ENCODE measurements around the gene ZC3H12C.

ZC3H12C gene

DNA sequence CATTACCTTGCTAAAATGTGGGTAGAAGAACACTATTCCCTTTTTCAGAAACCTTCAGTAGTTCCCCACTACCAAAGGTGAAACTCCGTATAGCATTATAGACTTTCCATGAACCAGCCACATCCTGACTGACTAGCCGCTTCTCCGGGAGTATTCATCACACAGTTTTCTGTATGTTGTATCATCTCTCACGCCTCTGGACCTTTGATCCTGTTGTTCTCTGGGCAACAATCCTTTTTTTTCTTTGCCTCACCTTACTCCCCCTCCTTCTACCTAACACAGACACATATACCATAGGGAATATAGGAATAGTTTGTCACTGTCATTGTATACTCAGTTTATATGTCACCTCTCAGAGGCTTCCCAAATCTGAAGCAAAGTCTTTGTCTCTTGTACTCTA is 20.8 kb downstream of the ZC3H12C start:
- CTCF ChIA-PET, result interaction anchor here (1.2 kb wide), 1 partner anchor 37 kb away, joined by 3 read pairs; no protein-coding TSS in a partner anchor
- POLR2A ChIA-PET, result interaction anchor here (0.5 kb wide), 1 partner anchor 10 kb away, joined by 3 read pairs; no protein-coding TSS in a partner anchor
- TF ChIP-seq, protein P1, sequence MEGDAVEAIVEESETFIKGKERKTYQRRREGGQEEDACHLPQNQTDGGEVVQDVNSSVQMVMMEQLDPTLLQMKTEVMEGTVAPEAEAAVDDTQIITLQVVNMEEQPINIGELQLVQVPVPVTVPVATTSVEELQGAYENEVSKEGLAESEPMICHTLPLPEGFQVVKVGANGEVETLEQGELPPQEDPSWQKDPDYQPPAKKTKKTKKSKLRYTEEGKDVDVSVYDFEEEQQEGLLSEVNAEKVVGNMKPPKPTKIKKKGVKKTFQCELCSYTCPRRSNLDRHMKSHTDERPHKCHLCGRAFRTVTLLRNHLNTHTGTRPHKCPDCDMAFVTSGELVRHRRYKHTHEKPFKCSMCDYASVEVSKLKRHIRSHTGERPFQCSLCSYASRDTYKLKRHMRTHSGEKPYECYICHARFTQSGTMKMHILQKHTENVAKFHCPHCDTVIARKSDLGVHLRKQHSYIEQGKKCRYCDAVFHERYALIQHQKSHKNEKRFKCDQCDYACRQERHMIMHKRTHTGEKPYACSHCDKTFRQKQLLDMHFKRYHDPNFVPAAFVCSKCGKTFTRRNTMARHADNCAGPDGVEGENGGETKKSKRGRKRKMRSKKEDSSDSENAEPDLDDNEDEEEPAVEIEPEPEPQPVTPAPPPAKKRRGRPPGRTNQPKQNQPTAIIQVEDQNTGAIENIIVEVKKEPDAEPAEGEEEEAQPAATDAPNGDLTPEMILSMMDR (IDR thresholded peaks at IDR 0.05; ENCODE audit: control extremely low read depth, extremely low read depth, low read depth, missing control alignments), result no peak
- DNase-seq (ENCODE audit: extremely low spot score), result no peak

DNA sequence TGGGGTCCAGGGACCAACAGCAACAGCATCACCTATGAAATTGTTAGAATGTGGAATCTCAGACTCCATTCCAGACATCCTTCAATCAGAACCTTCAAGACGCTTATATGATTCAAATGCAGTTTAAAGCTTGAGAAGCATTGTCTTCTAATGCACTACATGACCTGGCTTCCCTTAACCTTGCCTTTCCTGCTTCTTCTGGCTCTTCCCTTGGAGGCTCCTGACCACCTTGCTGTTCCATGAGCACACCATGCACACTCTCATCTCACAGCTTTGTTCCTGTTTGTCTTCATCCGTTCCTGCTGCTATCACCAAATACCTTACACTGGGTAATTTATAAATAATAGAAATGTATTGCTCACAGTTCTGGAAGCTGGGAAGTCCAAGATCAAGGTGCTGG is 26.1 kb downstream of the ZC3H12C start:
- ChIA-PET POLR2A (no interaction called here), CTCF (no interaction called here)
- DNase-seq (ENCODE audit: extremely low spot score), result no peak
- TF ChIP-seq, protein P1 (IDR thresholded peaks at IDR 0.05; ENCODE audit: control extremely low read depth, extremely low read depth, low read depth, missing control alignments), result no peak

DNA sequence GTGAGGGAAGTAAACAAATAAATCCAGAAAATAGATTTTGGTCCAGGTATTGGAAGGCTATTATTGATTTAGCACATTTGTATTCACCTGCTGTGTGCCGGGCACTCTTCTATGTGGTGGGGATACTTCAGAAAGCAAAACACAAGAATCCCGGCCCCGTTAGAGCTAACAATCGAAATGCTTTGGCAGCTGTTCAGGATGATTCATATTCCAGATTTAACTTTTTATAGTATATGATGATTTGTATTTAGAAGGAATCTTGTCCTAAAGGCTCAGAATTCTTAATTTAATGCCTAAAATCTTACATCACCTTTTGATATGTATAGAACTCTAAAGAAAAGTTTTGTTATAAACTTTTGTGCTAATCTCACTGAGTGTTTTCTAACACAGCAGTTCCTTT is 28.0 kb downstream of the ZC3H12C start:
- ChIA-PET CTCF (interaction anchor here (1.3 kb wide), 1 partner anchor 10 kb away, joined by 3 read pairs; no protein-coding TSS in a partner anchor), POLR2A (interaction anchor here (0.5 kb wide), 1 partner anchor 263 kb away, joined by 3 read pairs; no protein-coding TSS in a partner anchor)
- TF ChIP-seq, protein P1 (IDR thresholded peaks at IDR 0.05; ENCODE audit: control extremely low read depth, extremely low read depth, low read depth, missing control alignments), result no peak
- DNase-seq (ENCODE audit: extremely low spot score), result no peak

DNA sequence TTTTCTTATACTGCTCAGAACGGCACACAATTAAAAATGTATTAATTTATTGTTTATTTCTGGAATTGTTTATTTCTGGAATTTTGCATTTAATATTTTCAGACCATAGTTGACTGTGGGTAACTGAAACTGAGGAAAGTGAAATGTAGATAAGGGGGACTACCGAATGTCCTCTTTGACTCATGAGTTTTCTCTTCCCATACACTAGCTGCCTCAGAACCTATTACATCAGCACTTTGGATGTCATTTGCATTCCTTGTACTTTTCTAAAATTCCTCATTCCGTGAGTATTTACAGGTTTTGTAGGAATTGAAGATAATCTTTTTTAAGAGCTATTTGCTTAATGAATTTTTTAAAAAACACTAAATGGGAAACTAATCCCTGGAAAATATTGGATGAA is 29.8 kb downstream of the ZC3H12C start:
- ChIA-PET CTCF (interaction anchor here (1.5 to 2.5 kb wide), 2 partner anchors 29 to 30 kb away, joined by 3 to 5 read pairs; no protein-coding TSS in a partner anchor), POLR2A (no interaction called here)
- DNase-seq (ENCODE audit: extremely low spot score), result no peak
- TF ChIP-seq, protein P1 (IDR thresholded peaks at IDR 0.05; ENCODE audit: control extremely low read depth, extremely low read depth, low read depth, missing control alignments), result no peak

DNA sequence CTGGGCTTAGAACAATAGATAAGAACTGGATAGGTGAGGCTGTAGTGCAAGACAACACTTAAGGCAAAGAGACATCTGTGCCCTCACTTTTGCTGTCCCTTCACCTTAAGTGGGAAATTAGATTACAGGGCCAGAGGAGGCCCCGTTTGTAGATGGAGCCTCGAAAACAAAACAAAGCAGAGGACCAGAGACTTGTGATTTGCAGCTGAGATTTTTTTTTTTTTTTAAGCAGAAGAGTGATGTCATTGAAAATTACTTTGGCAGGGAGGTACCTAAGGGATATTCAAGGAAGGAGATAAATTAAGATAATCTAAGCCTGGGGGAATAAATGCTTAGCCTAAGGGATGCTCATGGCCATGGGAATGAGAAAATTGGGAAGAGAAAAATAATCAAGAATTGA is 31.4 kb downstream of the ZC3H12C start:
- ChIA-PET POLR2A (interaction anchor here (0.6 kb wide), 1 partner anchor 10 kb away, joined by 3 read pairs; no protein-coding TSS in a partner anchor), CTCF (interaction anchor here (2.5 kb wide), 1 partner anchor 32 kb away, joined by 5 read pairs; no protein-coding TSS in a partner anchor)
- TF ChIP-seq, protein P1 (IDR thresholded peaks at IDR 0.05; ENCODE audit: control extremely low read depth, extremely low read depth, low read depth, missing control alignments), result no peak
- DNase-seq (ENCODE audit: extremely low spot score), result no peak

DNA sequence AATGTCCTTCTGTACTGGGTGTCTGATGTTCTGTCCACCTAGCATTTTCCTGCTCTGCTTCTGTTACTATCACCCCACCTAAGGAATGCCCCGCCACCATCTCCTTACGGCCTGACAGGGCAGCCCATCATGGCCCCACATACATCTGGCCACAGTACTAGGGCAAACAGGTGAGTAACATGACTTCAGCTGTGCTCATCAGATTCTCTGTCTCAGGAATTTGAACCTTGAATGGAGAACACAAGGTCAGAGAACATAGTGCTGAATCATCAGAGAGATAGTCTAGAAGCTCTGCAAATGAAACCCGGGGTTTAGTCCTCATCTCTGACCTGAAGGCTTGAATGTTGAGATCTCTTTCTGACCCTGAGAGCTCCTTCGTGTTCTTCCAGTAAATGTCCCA is 32.4 kb downstream of the ZC3H12C start:
- ChIA-PET CTCF (interaction anchor here (0.7 kb wide), 1 partner anchor 175 kb away, joined by 4 read pairs; no protein-coding TSS in a partner anchor), POLR2A (interaction anchor here (0.8 kb wide), 1 partner anchor 1984 kb away, joined by 9 read pairs; no protein-coding TSS in a partner anchor)
- no peak for DNase-seq (ENCODE audit: extremely low spot score)
- TF ChIP-seq, protein P1 (IDR thresholded peaks at IDR 0.05; ENCODE audit: control extremely low read depth, extremely low read depth, low read depth, missing control alignments), result no peak
